ENCODE measurements around the gene ANKS1B. TPM values are rescaled to one million over a fixed set of nuclear protein-coding genes. Genes with fewer than 3 reads are reported as not detected.

Gene ANKS1B
- total RNA-seq, 1 donor from 2014 or later, result 10.6 TPM

Other genes starting within 250 kb of the ANKS1B start
- 25.2 TPM for gene BLTP3B, start 157.9 kb upstream of the ANKS1B start, total RNA-seq
- 25.1 TPM for gene ACTR6, start 215.9 kb upstream of the ANKS1B start, total RNA-seq